HG02870 (cell line): ENCODE data around the gene SLC1A1.
A peak's percentile ranks its signal among the peaks of the same experiment; 100 is the strongest.
"Not testable (repeated sequence)": the region's sequence is repeated elsewhere in the genome, so short reads cannot be mapped to it uniquely, and the experiment has no call there.

Source experiments
- ATAC-seq: cut with Tn5 transposase; IDR thresholded peaks from one replicate; pipeline ENCODE4 v1.9.1; 2021; ENCODE audit warnings: mild to moderate bottlenecking, moderate library complexity; ENCODE audit not compliant: unreplicated experiment

SLC1A1 gene

DNA sequence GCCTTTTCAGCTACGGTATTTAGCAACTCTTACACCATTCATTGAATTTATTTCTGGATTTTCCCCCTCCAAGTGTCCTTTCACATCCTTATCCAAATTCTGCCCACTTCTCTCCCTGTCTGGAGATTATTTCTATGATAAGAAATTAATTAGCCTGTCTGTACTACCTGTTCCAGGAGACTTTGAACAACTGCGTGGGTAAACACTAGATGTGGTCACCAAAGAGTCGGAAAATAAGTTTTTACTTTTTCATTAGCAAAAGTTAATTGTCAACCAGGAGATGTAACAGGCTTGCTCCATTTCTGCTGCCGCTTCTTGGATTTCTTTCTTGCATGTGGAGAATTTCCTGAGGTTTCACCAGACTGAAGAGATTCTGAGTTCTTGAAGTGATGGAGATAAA lies 14.0 kb downstream of the SLC1A1 start:
- ATAC-seq, result no peak

DNA sequence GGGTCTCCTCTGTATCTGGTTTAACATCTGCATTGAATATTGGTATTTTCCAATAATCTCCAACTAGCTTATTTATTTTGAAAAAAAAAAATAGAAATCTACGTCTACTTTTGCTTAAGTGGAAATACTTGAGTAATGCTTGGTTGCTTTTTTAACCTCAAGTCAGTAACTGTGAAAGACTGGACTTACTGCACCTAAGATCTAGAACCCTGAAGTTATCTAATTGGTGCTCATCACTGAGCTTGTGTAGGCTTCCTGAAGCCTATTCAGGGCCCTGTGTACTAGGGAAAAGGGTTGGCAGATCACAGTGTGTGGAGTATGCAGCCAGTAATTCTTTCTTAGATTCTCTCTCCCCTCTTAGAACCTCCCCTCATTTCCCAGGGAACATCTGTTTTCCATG lies 16.2 kb downstream of the SLC1A1 start:
- ATAC-seq, result peak; percentile 48

DNA sequence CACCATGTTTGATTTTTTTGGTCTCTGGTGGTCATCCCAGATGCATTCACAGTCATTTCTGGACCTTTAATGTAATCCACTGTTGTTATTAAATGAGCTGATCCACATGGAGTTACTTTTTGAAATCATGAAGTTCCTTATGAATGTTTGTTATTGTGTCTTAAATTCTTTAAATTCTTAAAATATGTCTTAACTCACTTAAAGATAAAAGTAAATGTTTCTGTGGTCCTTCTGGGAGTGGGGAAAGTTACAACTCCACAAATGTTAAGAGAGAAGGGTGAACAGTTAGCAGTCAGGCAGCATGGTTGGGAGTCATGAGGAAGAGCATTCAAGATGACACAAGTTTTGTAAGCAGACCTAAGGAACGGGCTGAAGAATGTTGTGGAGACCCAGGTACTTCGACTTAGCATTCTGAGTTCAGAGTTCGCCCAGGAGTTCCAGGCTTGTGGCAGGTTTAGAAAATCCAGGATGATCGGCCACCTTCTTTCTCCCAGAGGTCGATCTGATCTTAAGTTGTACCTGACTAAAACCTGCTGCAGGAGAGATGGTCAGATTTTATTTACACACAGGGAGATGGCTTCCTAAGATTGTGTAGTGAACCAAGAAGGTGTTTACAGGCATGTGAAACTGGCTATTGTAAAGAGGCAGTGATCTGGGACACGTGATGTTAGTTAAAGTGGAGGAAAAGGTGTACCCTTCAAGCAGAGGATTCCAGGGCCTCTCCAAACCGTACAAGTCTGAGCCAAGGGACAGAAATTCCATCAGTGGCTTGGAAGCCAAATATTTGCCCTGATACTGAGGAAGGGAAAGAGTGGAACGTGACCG lies 17.2 kb downstream of the SLC1A1 start:
- ATAC-seq, result no peak

- ATAC-seq, result no peak
Observed at GRCh38 chr9:4508246-4508906, 18.1 kb downstream of the SLC1A1 start.

- ATAC-seq, result no peak
Observed at GRCh38 chr9:4508907-4509589, 18.8 kb downstream of the SLC1A1 start.

GRCh38 chr9:4509590-4509984 lies 19.3 kb downstream of the SLC1A1 start:
- ATAC-seq, result no peak

GRCh38 chr9:4510546-4511322 lies 20.5 kb downstream of the SLC1A1 start:
- no peak for ATAC-seq

GRCh38 chr9:4514252-4515128 lies 24.2 kb downstream of the SLC1A1 start:
- no peak for ATAC-seq

- ATAC-seq, result peak; percentile 52
Observed at GRCh38 chr9:4515958-4516375, 25.7 kb downstream of the SLC1A1 start.

GRCh38 chr9:4517274-4517673 lies 27.0 kb downstream of the SLC1A1 start:
- ATAC-seq, result no peak

DNA sequence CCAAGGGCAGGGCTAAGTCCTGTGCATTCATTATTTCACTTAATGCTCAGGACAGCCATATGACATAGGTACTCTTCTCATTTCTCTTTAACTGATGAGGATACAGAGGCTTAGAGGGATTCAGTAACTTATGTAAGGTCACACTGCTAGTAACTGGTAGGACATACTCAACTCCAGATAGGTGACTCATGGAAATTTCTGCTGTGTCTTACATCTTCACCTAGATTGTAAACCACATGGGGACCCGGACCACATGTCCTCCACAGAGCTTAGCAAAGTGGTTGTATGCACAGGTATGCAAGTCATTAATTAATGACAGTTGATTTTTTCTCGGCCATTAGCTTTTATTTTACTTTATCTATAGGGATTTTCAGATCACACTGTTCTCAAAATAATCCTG lies 29.3 kb downstream of the SLC1A1 start:
- peak; percentile 35 for ATAC-seq

DNA sequence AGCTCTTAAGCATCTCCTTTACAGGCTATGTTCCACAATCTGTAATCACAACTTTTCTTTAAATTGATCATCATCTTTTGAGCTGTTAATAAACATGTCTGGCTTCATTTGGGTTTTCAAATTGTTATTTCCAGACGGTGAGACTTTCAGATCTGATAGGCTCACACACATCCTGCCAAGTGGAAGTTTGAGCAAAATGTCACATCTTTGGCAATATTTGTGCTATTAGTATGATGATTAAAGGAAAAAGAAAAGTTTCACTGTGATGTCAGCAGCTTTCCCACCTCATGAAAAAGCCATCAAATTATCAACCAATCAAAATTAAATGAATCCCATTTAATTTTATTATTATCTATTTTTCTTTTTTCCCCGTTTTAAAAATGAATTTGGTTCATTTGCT lies 29.8 kb downstream of the SLC1A1 start:
- ATAC-seq, result no peak

DNA sequence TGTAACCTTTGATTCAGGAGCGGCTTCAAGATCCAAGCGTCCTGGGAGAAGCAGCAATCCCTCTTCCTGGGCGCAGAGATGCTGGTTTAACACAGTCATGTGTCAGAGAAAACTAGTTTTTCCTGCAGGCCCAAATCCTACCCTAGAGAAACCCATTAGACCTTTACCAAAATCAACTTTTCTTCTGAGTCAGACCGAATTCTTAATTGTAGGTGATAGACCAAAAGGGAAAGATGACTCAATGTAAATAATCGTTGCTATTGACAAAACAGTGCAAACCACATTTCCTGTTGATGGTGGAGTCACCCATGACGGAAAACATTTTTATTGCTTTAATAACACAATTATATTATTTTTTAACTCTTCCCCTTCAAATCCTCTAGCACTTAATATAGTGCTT lies 40.1 kb downstream of the SLC1A1 start:
- ATAC-seq, result peak; percentile 89

DNA sequence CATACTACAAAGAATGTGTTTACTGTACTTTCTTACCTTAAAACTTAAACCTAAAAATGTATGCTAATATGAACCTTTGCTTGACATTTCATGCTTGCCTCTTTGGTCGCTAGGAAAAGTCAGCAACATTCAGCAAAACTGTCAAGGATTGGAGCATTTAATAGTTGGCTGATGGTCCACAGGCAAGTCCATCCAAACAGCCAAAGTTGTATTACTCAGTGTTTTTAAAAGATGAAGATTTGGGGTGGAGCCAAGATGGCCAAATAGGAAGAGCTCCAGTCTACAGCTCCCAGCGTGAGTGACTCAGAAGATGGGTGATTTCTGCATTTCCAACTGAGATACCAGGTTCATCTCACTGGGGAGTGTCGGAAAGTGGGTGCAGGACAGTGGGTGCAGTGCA lies 40.6 kb downstream of the SLC1A1 start:
- ATAC-seq, result not testable (repeated sequence)

DNA sequence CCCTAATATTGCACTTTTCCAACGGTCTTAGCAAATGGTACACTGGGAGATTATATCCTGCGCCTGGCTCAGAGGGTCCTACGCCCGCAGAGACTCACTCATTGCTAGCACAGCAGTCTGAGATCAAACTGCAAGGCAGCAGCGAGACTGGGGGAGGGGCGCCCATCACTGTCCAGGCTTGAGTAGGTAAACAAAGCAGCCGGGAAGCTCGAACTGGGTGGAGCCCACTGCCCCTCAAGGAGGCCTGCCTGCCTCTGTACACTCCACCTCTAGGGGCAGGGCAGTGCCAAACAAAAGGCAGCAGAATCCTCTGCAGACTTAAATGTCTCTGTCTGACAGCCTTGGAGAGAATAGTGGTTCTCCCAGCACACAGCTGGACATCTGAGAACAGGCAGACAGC lies 41.1 kb downstream of the SLC1A1 start:
- not testable (repeated sequence) for ATAC-seq

DNA sequence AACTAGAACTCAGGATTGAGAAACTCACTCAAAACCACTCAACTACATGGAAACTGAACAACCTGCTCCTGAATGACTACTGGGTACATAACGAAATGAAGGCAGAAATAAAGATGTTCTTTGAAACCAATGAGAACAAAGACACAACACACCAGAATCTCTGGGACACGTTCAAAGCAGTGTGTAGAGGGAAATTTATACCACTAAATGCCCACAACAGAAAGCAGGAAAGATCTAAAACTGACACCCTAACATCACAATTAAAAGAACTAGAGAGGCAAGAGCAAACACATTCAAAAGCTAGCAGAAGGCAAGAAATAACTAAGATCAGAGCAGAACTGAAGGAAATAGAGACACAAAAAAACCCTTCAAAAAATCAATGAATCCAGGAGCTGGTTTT lies 43.6 kb downstream of the SLC1A1 start:
- not testable (repeated sequence) for ATAC-seq

GRCh38 chr9:4536196-4536595 lies 45.9 kb downstream of the SLC1A1 start:
- not testable (repeated sequence) for ATAC-seq

GRCh38 chr9:4537581-4537980 lies 47.3 kb downstream of the SLC1A1 start:
- ATAC-seq, result no peak

- no peak for ATAC-seq
Observed at GRCh38 chr9:4538107-4538506, 47.8 kb downstream of the SLC1A1 start.

DNA sequence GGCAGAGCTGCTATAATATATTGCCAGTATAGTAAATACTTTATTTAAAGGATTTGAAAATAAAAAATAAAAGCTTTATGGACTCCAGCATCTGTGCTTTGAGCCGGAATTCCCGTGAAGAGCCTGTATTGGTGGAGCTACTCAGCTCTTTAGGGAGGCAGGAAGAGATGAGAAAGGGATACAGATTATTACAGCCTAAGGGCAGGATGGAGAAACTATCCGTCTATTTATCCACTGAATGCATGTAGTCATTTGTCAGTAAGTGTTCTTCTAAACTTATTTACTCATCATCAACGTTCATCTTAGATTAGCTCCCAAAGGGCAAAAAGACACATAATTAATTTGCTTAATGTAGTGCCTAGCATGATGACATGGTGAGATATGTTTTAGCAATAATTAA lies 48.4 kb downstream of the SLC1A1 start:
- no peak for ATAC-seq
